K562 (cell line): ENCODE measurements around the gene RPL15. TPM values are rescaled to one million over a fixed set of nuclear protein-coding genes. Genes with fewer than 3 reads are reported as not detected.

ENCODE experiments used
- ARID4B ChIP-seq: sonication (generic); formaldehyde crosslinking; IDR thresholded peaks from 2 replicates; pipeline ENCODE4 v1.8.0; 2022; ENCODE audit warnings: mild to moderate bottlenecking, missing genetic modification reagents
- BMI1 ChIP-seq: fragments of 150-350 bp; IDR thresholded peaks from 2 replicates; pipeline ENCODE4 v1.6.1; 2014; ENCODE audit warnings: low read length
- MGA ChIP-seq: fragments of 450-650 bp; IDR thresholded peaks from 2 replicates; pipeline ENCODE4 v1.6.1; 2016; ENCODE audit warnings: mild to moderate bottlenecking, moderate library complexity
- NCOA4 ChIP-seq: fragments of 450-650 bp; IDR thresholded peaks from 2 replicates; pipeline ENCODE4 v1.6.1; 2018; ENCODE audit warnings: mild to moderate bottlenecking; ENCODE audit not compliant: partially characterized antibody
- NFIC ChIP-seq: fragments of 450-650 bp; IDR thresholded peaks from 2 replicates; pipeline ENCODE4 v1.6.1; 2017; ENCODE audit warnings: mild to moderate bottlenecking, inconsistent platforms
- NFRKB ChIP-seq: fragments of 450-650 bp; IDR thresholded peaks from 2 replicates; pipeline ENCODE4 v1.6.1; 2016; ENCODE audit warnings: low read depth
- NR2F6 ChIP-seq: fragments of 450-650 bp; formaldehyde crosslinking; IDR thresholded peaks from 2 replicates; pipeline ENCODE4 v1.4.0; 2020; ENCODE audit warnings: mild to moderate bottlenecking
- RAD51 ChIP-seq: fragments of 450-650 bp; IDR thresholded peaks from 2 replicates; pipeline ENCODE4 v1.7.1; 2016; ENCODE audit warnings: low read depth, mild to moderate bottlenecking, borderline replicate concordance
- ZBTB26 ChIP-seq: fragments of 450-650 bp; formaldehyde crosslinking; IDR thresholded peaks from 2 replicates; pipeline ENCODE4 v1.4.0; 2022; ENCODE audit warnings: missing genetic modification characterization
- polyA plus RNA-seq, 8 experiments: library from polyadenylated mRNA; depleted of rRNA in 4 of 8; stranded (reverse) in 5 of 8; unstranded in 3 of 8; fragments of >200 nt; fragmentation: Nextera tagmentation in 2 of 8; fragmentation: Illumina TruSeq in 1 of 8; extraction: Ambion mirVana in 2 of 8; extraction: Trizol in 1 of 8; gene quantifications; 2 replicates each; pipeline versions ENCODE4 v1.2.1 to v1.2.3, GENCODE V29; 2011 to 2014; ENCODE audit warnings: inconsistent platforms in 1 of 8, missing spikeins in 1 of 8
- total RNA-seq, 7 experiments: library from RNA; depleted of rRNA in 6 of 7; stranded (reverse); fragments of >200 nt in 6 of 7; fragmentation: Illumina TruSeq in 2 of 7; extraction: Trizol in 2 of 7; gene quantifications; 2 replicates each; pipeline versions ENCODE4 v1.2.1 to v1.2.3, GENCODE V29; 2011 to 2021; ENCODE audit warnings: low replicate concordance in 1 of 7

RPL15 gene
- total and polyA plus RNA-seq, 9 of the 15 experiments (the other 6 are each of a cell fraction or from before 2014, with no cell fraction given): 2,393 to 8,850 (median 3,928) TPM

- TF ChIP-seq ARID4B (CRISPR knock-in tag): 0 out of 2 replicates have a peak, but pooled peaks have one; percentile 32
- peak; percentile 80; the same call in 1 of the 2 replicates for TF ChIP-seq ZBTB26 (CRISPR knock-in tag)
- no peak for TF ChIP-seq BMI1
- peak; percentile 45 for TF ChIP-seq NCOA4
- no peak for TF ChIP-seq MGA
- TF ChIP-seq RAD51: peak; percentile 11; the same call in 1 of the 2 replicates
- TF ChIP-seq NFRKB: peak; percentile 63; the same call in 1 of the 2 replicates
- TF ChIP-seq NFIC: peak; percentile 48
- no peak for TF ChIP-seq NR2F6
These were observed 28.1 kb downstream of the RPL15 start, which contains the start of gene NR1D2 (continued) for GRCh38 chr3:23944861-23945662.
